ENCODE measurements around the gene ESRRG.
"Not testable (repeated sequence)": the region's sequence is repeated elsewhere in the genome, so short reads cannot be mapped to it uniquely, and the experiment has no call there.

ESRRG gene

DNA sequence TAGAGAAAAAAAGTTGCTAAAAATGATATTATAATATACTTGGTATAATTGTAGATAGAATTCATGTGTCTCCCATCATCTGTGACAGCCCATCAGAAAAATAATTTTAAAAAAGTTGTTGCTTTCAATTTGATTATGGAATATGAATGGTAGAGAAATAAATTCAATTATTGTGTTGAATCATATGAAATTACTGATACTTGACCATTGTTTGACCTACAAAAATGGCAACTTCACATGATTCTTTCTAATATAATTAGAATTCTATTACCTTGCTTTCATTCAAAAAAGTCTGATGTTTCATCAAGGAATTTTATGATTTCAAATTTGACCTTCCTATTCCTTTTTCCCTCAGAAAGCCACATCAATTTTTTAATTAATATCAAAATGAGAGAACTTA, 11.5 kb downstream of the ESRRG start:
- TF ChIP-seq CTCF (IDR thresholded peaks at IDR 0.05; ENCODE audit: insufficient read depth, low read length, missing control alignments): no peak
- ChIA-PET CTCF (no interaction called here), POLR2A (no interaction called here)

DNA sequence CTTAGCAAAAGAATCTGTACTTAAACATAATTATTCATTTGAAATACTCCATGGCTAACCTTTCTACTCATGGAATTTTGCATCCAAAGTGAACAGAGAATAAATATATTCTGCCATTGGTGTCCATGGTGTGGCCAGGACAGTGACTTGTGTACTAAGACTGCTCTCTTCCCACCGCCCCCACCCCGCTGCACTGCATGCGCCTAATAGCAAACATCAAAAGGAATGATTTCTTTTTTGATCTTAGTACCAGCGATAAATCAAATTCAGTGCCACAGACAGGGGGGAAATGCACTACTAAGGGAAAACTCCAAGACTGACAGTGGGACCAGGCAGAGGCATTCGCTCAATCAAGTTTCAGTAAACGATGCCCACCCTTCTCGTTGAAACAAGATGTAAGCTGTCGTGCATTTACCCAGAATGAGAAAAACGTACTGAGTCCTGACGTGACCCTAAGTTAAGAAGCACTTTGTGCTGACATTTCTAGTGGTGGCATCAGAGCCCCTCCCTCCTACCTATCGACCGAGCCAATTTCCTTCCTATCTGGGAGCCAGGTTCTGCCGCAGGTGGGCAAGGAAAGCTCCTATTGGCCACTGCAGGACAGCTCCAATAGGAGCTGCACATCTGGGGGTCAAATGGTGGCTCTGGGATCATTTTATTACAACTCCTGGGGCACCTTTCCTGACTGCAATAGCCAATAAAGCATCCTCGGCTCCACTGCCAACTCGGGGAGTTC, 12.5 kb downstream of the ESRRG start:
- no peak for TF ChIP-seq CTCF (IDR thresholded peaks at IDR 0.05; ENCODE audit: insufficient read depth, low read length, missing control alignments)
- H3K4me3 ChIP-seq (ENCODE audit: low read depth, low read length): no peak overlapping the region
- ChIA-PET POLR2A (no interaction called here), CTCF (no interaction called here)
- no peak for DNase-seq (ENCODE audit: low read depth, low spot score)

More for the DNA sequence above, 11.5 kb downstream of the ESRRG start:
- no peak for DNase-seq (ENCODE audit: low read depth, low spot score)
- no peak overlapping the region for H3K4me3 ChIP-seq (ENCODE audit: low read depth, low read length)

DNA sequence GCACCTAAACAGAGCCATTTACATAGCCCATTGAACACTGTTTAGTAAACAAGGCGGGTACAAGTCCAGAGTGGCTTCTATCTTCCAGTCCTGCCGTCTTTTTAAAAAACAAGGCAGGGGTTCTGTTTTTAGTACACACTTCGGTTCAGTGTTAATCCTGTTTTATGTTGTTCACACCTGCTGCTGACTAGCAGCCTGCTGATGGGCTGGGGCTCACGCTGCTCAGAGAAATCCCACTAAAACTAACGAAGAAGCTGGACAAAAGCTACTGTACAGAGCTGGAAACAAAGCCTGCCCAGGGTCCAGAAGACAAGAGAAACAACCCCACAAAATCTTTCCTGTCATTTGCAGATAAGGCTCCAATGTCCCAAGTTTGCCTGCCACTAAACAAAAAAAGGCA, 13.2 kb downstream of the ESRRG start:
- H3K4me3 ChIP-seq (ENCODE audit: low read depth, low read length): no peak overlapping the region
- no peak for TF ChIP-seq CTCF (IDR thresholded peaks at IDR 0.05; ENCODE audit: insufficient read depth, low read length, missing control alignments)
- CTCF ChIA-PET: no interaction called here
- POLR2A ChIA-PET: no interaction called here
- DNase-seq (ENCODE audit: low read depth, low spot score): no peak

- TF ChIP-seq CTCF (IDR thresholded peaks at IDR 0.05; ENCODE audit: insufficient read depth, low read length, missing control alignments): no peak
- no peak overlapping the region for H3K4me3 ChIP-seq (ENCODE audit: low read depth, low read length)
- POLR2A ChIA-PET: no interaction called here
- CTCF ChIA-PET: no interaction called here
- DNase-seq (ENCODE audit: low read depth, low spot score): no peak
These were observed 17.6 kb downstream of the ESRRG start for GRCh38 chr1:216705676-216706075.

DNA sequence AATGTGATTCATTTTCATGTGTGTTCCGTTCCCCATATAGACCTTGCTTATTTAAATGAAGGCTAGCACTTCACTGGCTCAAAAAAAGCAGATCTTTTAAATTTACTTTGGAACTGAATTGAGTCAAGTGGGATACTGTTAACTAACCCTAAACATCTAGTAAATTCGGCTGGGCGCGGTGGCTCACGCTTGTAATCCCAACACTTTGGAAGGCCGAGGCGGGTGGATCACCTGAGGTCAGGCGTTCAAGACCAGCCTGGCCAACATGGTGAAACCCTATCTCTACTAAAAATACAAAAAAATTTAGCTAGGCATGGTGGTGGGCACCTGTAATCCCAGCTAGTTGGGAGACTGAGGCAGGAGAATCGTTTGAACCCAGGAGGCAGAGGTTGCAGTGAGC, 19.2 kb downstream of the ESRRG start:
- POLR2A ChIA-PET; DNase-seq (ENCODE audit: low read depth, low spot score); CTCF ChIA-PET; H3K4me3 ChIP-seq (ENCODE audit: low read depth, low read length): not testable (repeated sequence)

DNA sequence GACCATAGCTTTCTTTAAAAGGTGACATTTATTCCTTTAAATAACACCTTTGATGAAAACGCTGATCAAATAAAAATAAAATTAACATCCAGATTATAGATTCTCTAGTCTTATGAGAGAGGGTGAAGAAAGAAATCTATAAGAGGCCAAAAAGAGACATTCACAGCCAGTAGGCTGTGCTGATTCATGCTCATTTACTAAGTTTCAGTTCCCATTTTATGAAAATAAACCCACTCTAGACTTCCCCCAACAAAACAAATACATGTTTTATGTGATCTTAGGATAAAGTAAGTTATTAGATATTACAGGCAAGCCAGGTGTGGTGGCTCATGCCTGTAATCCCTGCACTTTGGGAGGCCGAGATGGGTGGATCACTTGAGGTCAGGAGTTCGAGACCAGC, 21.1 kb downstream of the ESRRG start:
- H3K4me3 ChIP-seq (ENCODE audit: low read depth, low read length): no peak overlapping the region
- ChIA-PET POLR2A (no interaction called here), CTCF (no interaction called here)
- no peak for TF ChIP-seq CTCF (IDR thresholded peaks at IDR 0.05; ENCODE audit: insufficient read depth, low read length, missing control alignments)
- no peak for DNase-seq (ENCODE audit: low read depth, low spot score)

- no peak for TF ChIP-seq CTCF (IDR thresholded peaks at IDR 0.05; ENCODE audit: insufficient read depth, low read length, missing control alignments)
- DNase-seq (ENCODE audit: low read depth, low spot score): no peak
- H3K4me3 ChIP-seq (ENCODE audit: low read depth, low read length): no peak overlapping the region
- ChIA-PET POLR2A (no interaction called here), CTCF (no interaction called here)
These were observed 22.4 kb downstream of the ESRRG start for GRCh38 chr1:216700779-216701178.

Measured in AG04449 (cell line).